Measurements from ENCODE around the gene C17orf113.

DNA sequence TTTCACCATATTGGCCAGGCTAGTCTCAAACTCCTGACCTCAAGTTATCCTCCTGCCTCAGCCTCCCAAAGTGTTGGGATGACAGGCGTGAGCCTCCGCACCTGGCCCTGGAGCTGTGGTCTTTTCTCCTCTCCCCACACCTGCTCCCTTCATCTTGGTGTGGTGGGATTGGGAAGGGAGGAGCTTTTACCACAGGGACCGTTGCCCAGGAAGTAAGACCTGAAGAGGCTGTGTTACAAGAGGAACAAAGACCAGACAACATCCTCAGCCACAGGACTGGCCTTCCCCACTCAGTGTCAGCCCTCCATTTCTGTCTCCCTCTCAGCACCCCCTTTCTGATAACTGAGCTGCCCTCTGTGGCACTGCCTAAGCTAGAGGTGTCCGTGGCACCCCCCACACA is 9.4 kb upstream of the C17orf113 start:
- TF ChIP-seq, protein P1, sequence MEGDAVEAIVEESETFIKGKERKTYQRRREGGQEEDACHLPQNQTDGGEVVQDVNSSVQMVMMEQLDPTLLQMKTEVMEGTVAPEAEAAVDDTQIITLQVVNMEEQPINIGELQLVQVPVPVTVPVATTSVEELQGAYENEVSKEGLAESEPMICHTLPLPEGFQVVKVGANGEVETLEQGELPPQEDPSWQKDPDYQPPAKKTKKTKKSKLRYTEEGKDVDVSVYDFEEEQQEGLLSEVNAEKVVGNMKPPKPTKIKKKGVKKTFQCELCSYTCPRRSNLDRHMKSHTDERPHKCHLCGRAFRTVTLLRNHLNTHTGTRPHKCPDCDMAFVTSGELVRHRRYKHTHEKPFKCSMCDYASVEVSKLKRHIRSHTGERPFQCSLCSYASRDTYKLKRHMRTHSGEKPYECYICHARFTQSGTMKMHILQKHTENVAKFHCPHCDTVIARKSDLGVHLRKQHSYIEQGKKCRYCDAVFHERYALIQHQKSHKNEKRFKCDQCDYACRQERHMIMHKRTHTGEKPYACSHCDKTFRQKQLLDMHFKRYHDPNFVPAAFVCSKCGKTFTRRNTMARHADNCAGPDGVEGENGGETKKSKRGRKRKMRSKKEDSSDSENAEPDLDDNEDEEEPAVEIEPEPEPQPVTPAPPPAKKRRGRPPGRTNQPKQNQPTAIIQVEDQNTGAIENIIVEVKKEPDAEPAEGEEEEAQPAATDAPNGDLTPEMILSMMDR (IDR thresholded peaks at IDR 0.05), result no peak
- TF ChIP-seq POLR2A (IDR thresholded peaks at IDR 0.05), result no peak
